Measurements from ENCODE around the gene GLUL. TPM values are rescaled to one million over a fixed set of nuclear protein-coding genes. Genes with fewer than 3 reads are reported as not detected.

GLUL gene
- polyA plus RNA-seq, 4 donors, result 286 to 317 (median 307) TPM

GRCh38 chr1:182332261-182333060 is 59.1 kb downstream of the GLUL start:
- DNase-seq (ENCODE audit: low read depth in 4 of 4, low spot score in 3 of 4), result no peak

Other genes starting within 250 kb of the GLUL start
- gene TEDDM1, start 8.9 kb upstream of the GLUL start, polyA plus RNA-seq (ENCODE audit: insufficient read length in 4 of 4), result under 1 TPM; 0.05 to 0.12 (median 0.10) TPM
- under 1 TPM in 1 of 4 donors, not detected in 3; 0.09 TPM for gene RGSL1, start 58.4 kb upstream of the GLUL start, polyA plus RNA-seq (ENCODE audit: insufficient read length in 4 of 4)
- gene RNASEL, start 197.5 kb upstream of the GLUL start, polyA plus RNA-seq (ENCODE audit: insufficient read length in 4 of 4), result 10 to 100 TPM in 3 of 4 donors, 1 to 10 TPM in 1; 8.4 to 13.6 (median 10.6) TPM
- 1 to 10 TPM in 2 of 4 donors, under 1 TPM in 2; 0.87 to 2.4 (median 1.4) TPM for gene RGS16, start 212.6 kb upstream of the GLUL start, polyA plus RNA-seq (ENCODE audit: insufficient read length in 4 of 4)

Data from right renal pelvis (tissue), 4 donors.